WTC11 (cell line): ENCODE data around the gene XPNPEP3. TPM values are rescaled to one million over a fixed set of nuclear protein-coding genes. Genes with fewer than 3 reads are reported as not detected.

Experiments
- ATAC-seq: fragments of 200-7000 bp; cut with Tn5 transposase; 2 replicates; pipeline ENCODE4 v1.10.0; 2021; ENCODE audit warnings: mild to moderate bottlenecking, moderate library complexity
- CTCF ChIA-PET: fragments of 300-600 bp; sonication (Branson Sonifier 250); formaldehyde crosslinking; loops from one replicate; lab custom pipeline; 2021; ENCODE audit warnings: antibody characterized with exemption; lab: Charles Lee
- POLR2A ChIA-PET: fragments of 350-600 bp; sonication (Branson Sonifier 250); formaldehyde crosslinking; loops from one replicate; lab custom pipeline; 2021; ENCODE audit warnings: antibody characterized with exemption; lab: Charles Lee
- DNase-seq: peaks from one replicate; pipeline ENCODE4 v3.0.0; 2021; ENCODE audit warnings: low spot score
- H3K27ac Mint-ChIP-seq: 2 replicates; pipeline ENCODE4 v1.8.0; 2021; ENCODE audit warnings: mixed read lengths
- H3K27me3 Mint-ChIP-seq: 2 replicates; pipeline ENCODE4 v1.8.0; 2021; ENCODE audit warnings: low read depth, mild to moderate bottlenecking, moderate library complexity, mixed read lengths
- H3K36me3 Mint-ChIP-seq: 2 replicates; pipeline ENCODE4 v1.8.0; 2021; ENCODE audit warnings: mixed read lengths
- H3K4me1 Mint-ChIP-seq: 2 replicates; pipeline ENCODE4 v1.8.0; 2022; ENCODE audit warnings: mixed read lengths
- H3K4me3 Mint-ChIP-seq: 2 replicates; pipeline ENCODE4 v1.8.0; 2021; ENCODE audit warnings: mild to moderate bottlenecking, moderate library complexity, mixed read lengths
- H3K9me3 Mint-ChIP-seq: 2 replicates; pipeline ENCODE4 v1.8.0; 2021; ENCODE audit warnings: mixed read lengths
- CBFB ChIP-seq: sonication (generic); formaldehyde crosslinking; IDR thresholded peaks from 2 replicates; pipeline ENCODE4 v1.8.1; 2022; ENCODE audit warnings: mild to moderate bottlenecking, low read depth, missing genetic modification reagents
- ESRRA ChIP-seq: sonication (generic); formaldehyde crosslinking; IDR thresholded peaks from 2 replicates; pipeline ENCODE4 v1.8.1; 2022; ENCODE audit warnings: mild to moderate bottlenecking, missing genetic modification reagents, borderline replicate concordance
- GRHL2 ChIP-seq: fragments of 250-450 bp; sonication (Bioruptor Pico); IDR thresholded peaks from 2 replicates; pipeline ENCODE4 v1.8.0; 2022; ENCODE audit warnings: mild to moderate bottlenecking, moderate library complexity; ENCODE audit not compliant: insufficient replicate concordance, severe bottlenecking
- JAZF1 ChIP-seq: fragments of 250-450 bp; sonication (Bioruptor Pico); IDR thresholded peaks from 2 replicates; pipeline ENCODE4 v1.9.0; 2021; ENCODE audit warnings: moderate library complexity, mild to moderate bottlenecking, inconsistent platforms
- MXD4 ChIP-seq: fragments of 250-450 bp; sonication (Bioruptor Pico); IDR thresholded peaks from 2 replicates; pipeline ENCODE4 v1.8.0; 2021; ENCODE audit warnings: mild to moderate bottlenecking, moderate library complexity, borderline replicate concordance
- OVOL2 ChIP-seq: fragments of 250-450 bp; sonication (Bioruptor Pico); IDR thresholded peaks from 2 replicates; pipeline ENCODE4 v1.9.0; 2021; ENCODE audit warnings: mild to moderate bottlenecking, borderline replicate concordance
- PRRX2 ChIP-seq: fragments of 250-450 bp; sonication (Bioruptor Pico); IDR thresholded peaks from 2 replicates; pipeline ENCODE4 v1.8.0; 2021; ENCODE audit warnings: mild to moderate bottlenecking
- RELA ChIP-seq: sonication (generic); formaldehyde crosslinking; IDR thresholded peaks from 2 replicates; pipeline ENCODE4 v1.8.1; 2022; ENCODE audit warnings: missing genetic modification reagents, mild to moderate bottlenecking, borderline replicate concordance
- SP1 ChIP-seq: sonication (generic); formaldehyde crosslinking; conservative IDR thresholded peaks from 2 replicates; pipeline ENCODE4 v1.8.1; 2022; ENCODE audit warnings: missing genetic modification reagents
- TCF7 ChIP-seq: sonication (generic); formaldehyde crosslinking; IDR thresholded peaks from 2 replicates; pipeline ENCODE4 v1.8.0; 2022; ENCODE audit warnings: mild to moderate bottlenecking, low read depth, missing genetic modification reagents, moderate library complexity
- ZNF416 ChIP-seq: fragments of 250-450 bp; sonication (Bioruptor Pico); IDR thresholded peaks from 2 replicates; pipeline ENCODE4 v1.9.0; 2021; ENCODE audit warnings: mild to moderate bottlenecking, inconsistent platforms
- total RNA-seq: library from RNA; stranded (reverse); gene quantifications from 3 replicates; pipeline ENCODE4 v1.2.3, GENCODE V29; 2021
- TF ChIP-seq, protein P1 (sequence below): fragments of 250-450 bp; sonication (Bioruptor Pico); conservative IDR thresholded peaks from 2 replicates; pipeline ENCODE4 v1.9.0; 2021; ENCODE audit warnings: mild to moderate bottlenecking
- TF ChIP-seq, protein P2 (sequence below): fragments of 250-450 bp; sonication (Bioruptor Pico); IDR thresholded peaks from 2 replicates; pipeline ENCODE4 v1.9.0; 2021; ENCODE audit warnings: mild to moderate bottlenecking, borderline replicate concordance
- TF ChIP-seq, protein P3 (sequence below): sonication (generic); formaldehyde crosslinking; IDR thresholded peaks from 2 replicates; pipeline ENCODE4 v1.8.1; 2023; ENCODE audit warnings: mild to moderate bottlenecking, missing genetic modification reagents, moderate library complexity
- TF ChIP-seq, protein P4 (sequence below): sonication (generic); formaldehyde crosslinking; IDR thresholded peaks from 2 replicates; pipeline ENCODE4 v1.8.0; 2023; ENCODE audit warnings: missing genetic modification reagents, mild to moderate bottlenecking, borderline replicate concordance
- TF ChIP-seq, protein P5 (sequence below): sonication (generic); formaldehyde crosslinking; conservative IDR thresholded peaks from 2 replicates; pipeline ENCODE4 v1.8.1; 2023; ENCODE audit warnings: mild to moderate bottlenecking, low read depth, missing genetic modification reagents, moderate library complexity

Gene XPNPEP3
- total RNA-seq, 1 experiment from 2014 or later: 28.2 TPM

DNA sequence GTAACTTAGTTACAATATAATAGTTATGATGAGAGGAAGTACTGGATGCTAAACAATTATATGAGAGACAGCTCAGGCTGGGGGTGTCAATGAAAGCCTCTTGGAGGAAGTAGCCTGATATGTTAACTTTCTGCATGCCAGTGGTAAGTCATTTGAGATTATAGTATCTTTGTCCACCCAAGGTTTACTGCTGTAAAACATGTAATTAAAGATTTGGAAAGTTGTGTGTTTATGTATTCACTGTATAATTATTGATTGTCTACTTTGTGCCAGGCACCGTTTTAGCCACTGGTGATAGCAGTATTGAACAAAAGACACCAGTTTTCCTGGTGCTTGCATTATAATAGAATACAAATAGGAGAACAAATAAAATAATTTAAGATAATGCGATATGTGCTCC lies 5.6 kb downstream of the XPNPEP3 start (continued):
- TF ChIP-seq ESRRA (CRISPR knock-in tag): no peak
- TF ChIP-seq, protein P1, sequence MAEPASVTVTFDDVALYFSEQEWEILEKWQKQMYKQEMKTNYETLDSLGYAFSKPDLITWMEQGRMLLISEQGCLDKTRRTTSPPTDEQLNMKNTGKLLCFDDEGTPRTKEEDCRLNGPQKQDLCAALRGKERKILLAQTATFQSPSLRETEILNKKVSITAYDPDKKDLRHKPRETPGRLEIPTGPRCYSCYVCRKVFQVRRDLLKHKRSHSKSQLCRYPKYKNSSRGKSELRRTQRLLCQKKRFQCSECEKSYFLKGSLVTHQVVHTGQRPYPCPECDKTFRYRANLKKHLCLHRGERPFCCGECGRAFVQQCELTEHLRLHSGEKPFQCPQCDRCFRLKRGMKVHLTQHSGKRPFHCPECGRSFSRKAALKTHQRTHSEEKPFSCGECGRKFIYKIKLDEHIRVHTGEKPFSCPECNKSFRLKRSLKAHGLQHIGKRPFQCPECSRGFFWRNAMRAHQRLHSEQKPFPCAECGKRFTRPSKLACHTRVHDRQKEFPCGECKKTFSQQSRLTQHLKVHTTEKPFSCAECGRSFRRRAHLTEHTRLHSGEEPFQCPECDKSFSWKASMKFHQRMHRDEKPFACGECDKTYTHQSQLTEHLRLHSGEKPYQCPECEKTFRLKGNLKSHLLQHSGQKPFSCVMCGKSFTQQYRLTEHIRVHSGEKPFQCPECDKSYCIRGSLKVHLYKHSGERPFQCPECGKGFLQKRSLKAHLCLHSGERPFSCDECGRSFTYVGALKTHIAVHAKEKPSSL: no peak
- TF ChIP-seq, protein P2, sequence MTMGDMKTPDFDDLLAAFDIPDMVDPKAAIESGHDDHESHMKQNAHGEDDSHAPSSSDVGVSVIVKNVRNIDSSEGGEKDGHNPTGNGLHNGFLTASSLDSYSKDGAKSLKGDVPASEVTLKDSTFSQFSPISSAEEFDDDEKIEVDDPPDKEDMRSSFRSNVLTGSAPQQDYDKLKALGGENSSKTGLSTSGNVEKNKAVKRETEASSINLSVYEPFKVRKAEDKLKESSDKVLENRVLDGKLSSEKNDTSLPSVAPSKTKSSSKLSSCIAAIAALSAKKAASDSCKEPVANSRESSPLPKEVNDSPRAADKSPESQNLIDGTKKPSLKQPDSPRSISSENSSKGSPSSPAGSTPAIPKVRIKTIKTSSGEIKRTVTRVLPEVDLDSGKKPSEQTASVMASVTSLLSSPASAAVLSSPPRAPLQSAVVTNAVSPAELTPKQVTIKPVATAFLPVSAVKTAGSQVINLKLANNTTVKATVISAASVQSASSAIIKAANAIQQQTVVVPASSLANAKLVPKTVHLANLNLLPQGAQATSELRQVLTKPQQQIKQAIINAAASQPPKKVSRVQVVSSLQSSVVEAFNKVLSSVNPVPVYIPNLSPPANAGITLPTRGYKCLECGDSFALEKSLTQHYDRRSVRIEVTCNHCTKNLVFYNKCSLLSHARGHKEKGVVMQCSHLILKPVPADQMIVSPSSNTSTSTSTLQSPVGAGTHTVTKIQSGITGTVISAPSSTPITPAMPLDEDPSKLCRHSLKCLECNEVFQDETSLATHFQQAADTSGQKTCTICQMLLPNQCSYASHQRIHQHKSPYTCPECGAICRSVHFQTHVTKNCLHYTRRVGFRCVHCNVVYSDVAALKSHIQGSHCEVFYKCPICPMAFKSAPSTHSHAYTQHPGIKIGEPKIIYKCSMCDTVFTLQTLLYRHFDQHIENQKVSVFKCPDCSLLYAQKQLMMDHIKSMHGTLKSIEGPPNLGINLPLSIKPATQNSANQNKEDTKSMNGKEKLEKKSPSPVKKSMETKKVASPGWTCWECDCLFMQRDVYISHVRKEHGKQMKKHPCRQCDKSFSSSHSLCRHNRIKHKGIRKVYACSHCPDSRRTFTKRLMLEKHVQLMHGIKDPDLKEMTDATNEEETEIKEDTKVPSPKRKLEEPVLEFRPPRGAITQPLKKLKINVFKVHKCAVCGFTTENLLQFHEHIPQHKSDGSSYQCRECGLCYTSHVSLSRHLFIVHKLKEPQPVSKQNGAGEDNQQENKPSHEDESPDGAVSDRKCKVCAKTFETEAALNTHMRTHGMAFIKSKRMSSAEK (CRISPR knock-in tag): no peak
- TF ChIP-seq JAZF1 (CRISPR knock-in tag): no peak
- TF ChIP-seq, protein P3, sequence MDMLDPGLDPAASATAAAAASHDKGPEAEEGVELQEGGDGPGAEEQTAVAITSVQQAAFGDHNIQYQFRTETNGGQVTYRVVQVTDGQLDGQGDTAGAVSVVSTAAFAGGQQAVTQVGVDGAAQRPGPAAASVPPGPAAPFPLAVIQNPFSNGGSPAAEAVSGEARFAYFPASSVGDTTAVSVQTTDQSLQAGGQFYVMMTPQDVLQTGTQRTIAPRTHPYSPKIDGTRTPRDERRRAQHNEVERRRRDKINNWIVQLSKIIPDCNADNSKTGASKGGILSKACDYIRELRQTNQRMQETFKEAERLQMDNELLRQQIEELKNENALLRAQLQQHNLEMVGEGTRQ (CRISPR knock-in tag): no peak

DNA sequence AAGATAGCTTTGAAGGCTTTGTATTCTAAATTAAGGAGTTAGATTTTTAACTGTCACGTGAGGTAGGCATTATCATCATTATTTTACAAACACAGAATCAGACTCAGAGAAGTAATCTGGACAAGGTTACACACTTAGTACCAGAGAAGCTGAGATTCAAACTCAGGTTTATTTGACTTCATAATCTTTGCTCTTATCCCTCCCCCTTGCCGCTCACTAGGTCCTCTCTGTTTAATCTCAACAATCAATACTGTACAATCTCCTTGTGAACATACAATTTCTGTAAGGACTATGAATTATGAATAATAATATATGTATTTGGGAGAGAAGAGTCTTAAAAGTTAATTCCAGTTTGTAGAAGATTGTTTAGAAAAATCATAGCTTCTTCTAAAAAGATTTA lies 10.2 kb downstream of the XPNPEP3 start:
- H3K9me3 Mint-ChIP-seq: no peaks in the 10 kb centered on the region
- ATAC-seq (no peak), DNase-seq (no peak)
- no peaks in the 10 kb centered on the region for H3K27me3 Mint-ChIP-seq
- H3K27ac Mint-ChIP-seq: no peak overlapping the region
- no peak overlapping the region for H3K4me3 Mint-ChIP-seq
- H3K36me3 Mint-ChIP-seq: peaks cover 7% of the 10 kb centered on the region
- peaks cover 11% of the 10 kb centered on the region for H3K4me1 Mint-ChIP-seq
- ChIA-PET CTCF (interaction anchor here (1.3 to 1.4 kb wide), 2 partner anchors 32 to 56 kb away, joined by 5 to 7 read pairs; no protein-coding TSS in a partner anchor), POLR2A (no interaction called here)
- TF ChIP-seq MXD4 (CRISPR knock-in tag) (no peak), GRHL2 (no peak), RELA (CRISPR knock-in tag) (no peak), CBFB (CRISPR knock-in tag) (no peak), OVOL2 (no peak), SP1 (CRISPR knock-in tag) (no peak), PRRX2 (CRISPR knock-in tag) (no peak), TCF7 (CRISPR knock-in tag) (no peak), ZNF416 (CRISPR knock-in tag) (no peak)
- TF ChIP-seq, protein P4, sequence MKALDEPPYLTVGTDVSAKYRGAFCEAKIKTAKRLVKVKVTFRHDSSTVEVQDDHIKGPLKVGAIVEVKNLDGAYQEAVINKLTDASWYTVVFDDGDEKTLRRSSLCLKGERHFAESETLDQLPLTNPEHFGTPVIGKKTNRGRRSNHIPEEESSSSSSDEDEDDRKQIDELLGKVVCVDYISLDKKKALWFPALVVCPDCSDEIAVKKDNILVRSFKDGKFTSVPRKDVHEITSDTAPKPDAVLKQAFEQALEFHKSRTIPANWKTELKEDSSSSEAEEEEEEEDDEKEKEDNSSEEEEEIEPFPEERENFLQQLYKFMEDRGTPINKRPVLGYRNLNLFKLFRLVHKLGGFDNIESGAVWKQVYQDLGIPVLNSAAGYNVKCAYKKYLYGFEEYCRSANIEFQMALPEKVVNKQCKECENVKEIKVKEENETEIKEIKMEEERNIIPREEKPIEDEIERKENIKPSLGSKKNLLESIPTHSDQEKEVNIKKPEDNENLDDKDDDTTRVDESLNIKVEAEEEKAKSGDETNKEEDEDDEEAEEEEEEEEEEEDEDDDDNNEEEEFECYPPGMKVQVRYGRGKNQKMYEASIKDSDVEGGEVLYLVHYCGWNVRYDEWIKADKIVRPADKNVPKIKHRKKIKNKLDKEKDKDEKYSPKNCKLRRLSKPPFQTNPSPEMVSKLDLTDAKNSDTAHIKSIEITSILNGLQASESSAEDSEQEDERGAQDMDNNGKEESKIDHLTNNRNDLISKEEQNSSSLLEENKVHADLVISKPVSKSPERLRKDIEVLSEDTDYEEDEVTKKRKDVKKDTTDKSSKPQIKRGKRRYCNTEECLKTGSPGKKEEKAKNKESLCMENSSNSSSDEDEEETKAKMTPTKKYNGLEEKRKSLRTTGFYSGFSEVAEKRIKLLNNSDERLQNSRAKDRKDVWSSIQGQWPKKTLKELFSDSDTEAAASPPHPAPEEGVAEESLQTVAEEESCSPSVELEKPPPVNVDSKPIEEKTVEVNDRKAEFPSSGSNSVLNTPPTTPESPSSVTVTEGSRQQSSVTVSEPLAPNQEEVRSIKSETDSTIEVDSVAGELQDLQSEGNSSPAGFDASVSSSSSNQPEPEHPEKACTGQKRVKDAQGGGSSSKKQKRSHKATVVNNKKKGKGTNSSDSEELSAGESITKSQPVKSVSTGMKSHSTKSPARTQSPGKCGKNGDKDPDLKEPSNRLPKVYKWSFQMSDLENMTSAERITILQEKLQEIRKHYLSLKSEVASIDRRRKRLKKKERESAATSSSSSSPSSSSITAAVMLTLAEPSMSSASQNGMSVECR: no peak
- TF ChIP-seq, protein P5, sequence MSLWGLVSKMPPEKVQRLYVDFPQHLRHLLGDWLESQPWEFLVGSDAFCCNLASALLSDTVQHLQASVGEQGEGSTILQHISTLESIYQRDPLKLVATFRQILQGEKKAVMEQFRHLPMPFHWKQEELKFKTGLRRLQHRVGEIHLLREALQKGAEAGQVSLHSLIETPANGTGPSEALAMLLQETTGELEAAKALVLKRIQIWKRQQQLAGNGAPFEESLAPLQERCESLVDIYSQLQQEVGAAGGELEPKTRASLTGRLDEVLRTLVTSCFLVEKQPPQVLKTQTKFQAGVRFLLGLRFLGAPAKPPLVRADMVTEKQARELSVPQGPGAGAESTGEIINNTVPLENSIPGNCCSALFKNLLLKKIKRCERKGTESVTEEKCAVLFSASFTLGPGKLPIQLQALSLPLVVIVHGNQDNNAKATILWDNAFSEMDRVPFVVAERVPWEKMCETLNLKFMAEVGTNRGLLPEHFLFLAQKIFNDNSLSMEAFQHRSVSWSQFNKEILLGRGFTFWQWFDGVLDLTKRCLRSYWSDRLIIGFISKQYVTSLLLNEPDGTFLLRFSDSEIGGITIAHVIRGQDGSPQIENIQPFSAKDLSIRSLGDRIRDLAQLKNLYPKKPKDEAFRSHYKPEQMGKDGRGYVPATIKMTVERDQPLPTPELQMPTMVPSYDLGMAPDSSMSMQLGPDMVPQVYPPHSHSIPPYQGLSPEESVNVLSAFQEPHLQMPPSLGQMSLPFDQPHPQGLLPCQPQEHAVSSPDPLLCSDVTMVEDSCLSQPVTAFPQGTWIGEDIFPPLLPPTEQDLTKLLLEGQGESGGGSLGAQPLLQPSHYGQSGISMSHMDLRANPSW (CRISPR knock-in tag): no peak
- TF ChIP-seq, protein P2 (CRISPR knock-in tag): no peak
